Astrocyte (in vitro differentiated cells and primary cell): Measurements from ENCODE around the gene PRR30. TPM values are rescaled to one million over a fixed set of nuclear protein-coding genes. Genes with fewer than 3 reads are reported as not detected.
A peak's percentile ranks its signal among the peaks of the same experiment; 100 is the strongest.

Source experiments
- DNase-seq: peaks from one replicate; pipeline ENCODE4 v3.0.0-alpha.2; 2010; ENCODE audit warnings: low read depth
- FAIRE-seq: peaks from 2 replicates; lab custom pipeline; 2011; peaks lifted over from hg19 to GRCh38; lab: Jason Lieb, UNC
- H2AFZ ChIP-seq: 2 replicates; pipeline ENCODE4 v1.6.0; 2012; ENCODE audit warnings: low read depth, low read length, inconsistent platforms
- H3K27ac ChIP-seq: 2 replicates; pipeline ENCODE4 v1.5.1; 2011; ENCODE audit warnings: low read depth, low read length, inconsistent platforms
- H3K27me3 ChIP-seq: 2 replicates; pipeline ENCODE4 v1.6.0; 2011; ENCODE audit warnings: low read length, inconsistent platforms; ENCODE audit not compliant: insufficient read depth
- H3K36me3 ChIP-seq: 2 replicates; pipeline ENCODE4 v1.5.1; 2011; ENCODE audit warnings: low read length, inconsistent platforms; ENCODE audit not compliant: insufficient read depth
- H3K4me1 ChIP-seq: 2 replicates; pipeline ENCODE4 v1.5.1; 2011; ENCODE audit warnings: low read length, inconsistent platforms; ENCODE audit not compliant: insufficient read depth
- H3K4me2 ChIP-seq: 2 replicates; pipeline ENCODE4 v1.6.0; 2012; ENCODE audit warnings: low read length, inconsistent platforms
- H3K4me3 ChIP-seq: 2 replicates; pipeline ENCODE4 v1.5.1; 2011; ENCODE audit warnings: low read depth, mild to moderate bottlenecking, low read length, inconsistent platforms; ENCODE audit not compliant: insufficient read depth
- H3K79me2 ChIP-seq: 2 replicates; pipeline ENCODE4 v1.6.0; 2012; ENCODE audit warnings: mild to moderate bottlenecking, low read length, inconsistent platforms; ENCODE audit not compliant: insufficient read depth
- H3K9ac ChIP-seq: 2 replicates; pipeline ENCODE4 v1.6.0; 2012; ENCODE audit warnings: mild to moderate bottlenecking, low read length, inconsistent platforms
- H3K9me3 ChIP-seq: 2 replicates; pipeline ENCODE4 v1.5.1; 2012; ENCODE audit warnings: low read depth, mild to moderate bottlenecking, low read length, inconsistent platforms; ENCODE audit not compliant: insufficient read depth
- H4K20me1 ChIP-seq: 2 replicates; pipeline ENCODE4 v1.6.0; 2012; ENCODE audit warnings: low read length, inconsistent platforms; ENCODE audit not compliant: insufficient read depth
- H3K27ac Mint-ChIP-seq: one replicate; pipeline ENCODE4 v1.8.0; 2021; ENCODE audit warnings: mild to moderate bottlenecking, mixed read lengths; ENCODE audit not compliant: unreplicated experiment
- H3K27me3 Mint-ChIP-seq: one replicate; pipeline ENCODE4 v1.8.0; 2021; ENCODE audit warnings: low read depth, mixed read lengths; ENCODE audit not compliant: unreplicated experiment
- H3K36me3 Mint-ChIP-seq: one replicate; pipeline ENCODE4 v1.8.0; 2021; ENCODE audit warnings: low read depth, mixed read lengths; ENCODE audit not compliant: unreplicated experiment
- H3K4me1 Mint-ChIP-seq: one replicate; pipeline ENCODE4 v1.8.0; 2021; ENCODE audit warnings: low read depth, mixed read lengths; ENCODE audit not compliant: unreplicated experiment
- H3K4me3 Mint-ChIP-seq: one replicate; pipeline ENCODE4 v1.8.0; 2021; ENCODE audit warnings: mild to moderate bottlenecking, moderate library complexity, mixed read lengths; ENCODE audit not compliant: unreplicated experiment
- H3K9me3 Mint-ChIP-seq: one replicate; pipeline ENCODE4 v1.8.0; 2021; ENCODE audit warnings: mild to moderate bottlenecking, mixed read lengths; ENCODE audit not compliant: unreplicated experiment
- EZH2 ChIP-seq: IDR thresholded peaks from 2 replicates; pipeline ENCODE4 v1.6.1; 2012; ENCODE audit warnings: mild to moderate bottlenecking, low read length, inconsistent platforms; ENCODE audit not compliant: insufficient read depth
- total RNA-seq: library from RNA; stranded (reverse); gene quantifications from 2 replicates; pipeline ENCODE4 v1.2.1, GENCODE V29; 2021
- TF ChIP-seq, protein P1 (sequence below): IDR thresholded peaks from 2 replicates; pipeline ENCODE4 v1.5.1; 2011; ENCODE audit warnings: low read depth, mild to moderate bottlenecking, inconsistent platforms, low read length, moderate library complexity; ENCODE audit not compliant: insufficient read depth

PRR30 gene
- total RNA-seq, 1 donor from 2014 or later: not detected

DNA sequence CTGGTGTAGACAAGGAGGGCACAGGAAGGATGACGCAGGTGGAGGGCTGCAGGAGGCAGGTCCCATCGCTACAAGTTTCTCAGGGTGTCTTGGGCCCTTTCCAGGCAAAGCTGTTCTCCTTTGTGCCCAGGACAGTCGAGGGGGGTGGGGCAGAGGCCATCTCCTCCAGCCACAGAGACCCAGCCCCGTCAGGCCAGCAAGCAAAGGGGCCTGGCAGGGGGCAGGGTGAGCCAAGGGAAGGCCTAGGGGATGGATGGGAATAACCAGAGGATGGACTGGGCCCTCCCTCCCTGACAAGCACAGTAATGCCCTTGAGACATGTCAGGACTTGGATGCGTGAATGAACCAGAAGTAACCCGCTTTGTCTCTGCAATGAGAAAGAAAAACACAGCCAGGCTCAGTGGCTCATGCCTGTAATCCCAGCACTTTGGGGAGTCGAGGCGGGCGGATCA, 15.9 kb upstream of the PRR30 start:
- H2AFZ ChIP-seq: no peak overlapping the region
- no peak overlapping the region for H3K27ac ChIP-seq
- Mint-ChIP-seq H3K27ac (no peak overlapping the region), H3K9me3 (peaks cover 2% of the 10 kb centered on the region), H3K27me3 (peaks cover 15% of the 10 kb centered on the region), H3K4me3 (no peak overlapping the region), H3K4me1 (no peaks in the 10 kb centered on the region), H3K36me3 (no peaks in the 10 kb centered on the region)
- no peak overlapping the region for H3K4me3 ChIP-seq
- no peak for TF ChIP-seq EZH2
- TF ChIP-seq, protein P1, sequence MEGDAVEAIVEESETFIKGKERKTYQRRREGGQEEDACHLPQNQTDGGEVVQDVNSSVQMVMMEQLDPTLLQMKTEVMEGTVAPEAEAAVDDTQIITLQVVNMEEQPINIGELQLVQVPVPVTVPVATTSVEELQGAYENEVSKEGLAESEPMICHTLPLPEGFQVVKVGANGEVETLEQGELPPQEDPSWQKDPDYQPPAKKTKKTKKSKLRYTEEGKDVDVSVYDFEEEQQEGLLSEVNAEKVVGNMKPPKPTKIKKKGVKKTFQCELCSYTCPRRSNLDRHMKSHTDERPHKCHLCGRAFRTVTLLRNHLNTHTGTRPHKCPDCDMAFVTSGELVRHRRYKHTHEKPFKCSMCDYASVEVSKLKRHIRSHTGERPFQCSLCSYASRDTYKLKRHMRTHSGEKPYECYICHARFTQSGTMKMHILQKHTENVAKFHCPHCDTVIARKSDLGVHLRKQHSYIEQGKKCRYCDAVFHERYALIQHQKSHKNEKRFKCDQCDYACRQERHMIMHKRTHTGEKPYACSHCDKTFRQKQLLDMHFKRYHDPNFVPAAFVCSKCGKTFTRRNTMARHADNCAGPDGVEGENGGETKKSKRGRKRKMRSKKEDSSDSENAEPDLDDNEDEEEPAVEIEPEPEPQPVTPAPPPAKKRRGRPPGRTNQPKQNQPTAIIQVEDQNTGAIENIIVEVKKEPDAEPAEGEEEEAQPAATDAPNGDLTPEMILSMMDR: no peak
- H3K4me2 ChIP-seq: no peak overlapping the region
- FAIRE-seq: no peak
- H3K9ac ChIP-seq: no peak overlapping the region
- peaks cover 7% of the 10 kb centered on the region for H3K27me3 ChIP-seq
- no peaks in the 10 kb centered on the region for H3K79me2 ChIP-seq
- no peaks in the 10 kb centered on the region for H4K20me1 ChIP-seq
- H3K4me1 ChIP-seq: no peaks in the 10 kb centered on the region
- H3K9me3 ChIP-seq: no peaks in the 10 kb centered on the region
- H3K36me3 ChIP-seq: no peaks in the 10 kb centered on the region
- no peak for DNase-seq

GRCh38 chr2:27154488-27154887, 15.3 kb upstream of the PRR30 start:
- TF ChIP-seq, protein P1: no peak
- TF ChIP-seq EZH2: no peak
- peaks cover 10% of the 10 kb centered on the region for H3K27me3 ChIP-seq
- Mint-ChIP-seq H3K4me3 (no peak overlapping the region), H3K27ac (no peak overlapping the region), H3K4me1 (no peaks in the 10 kb centered on the region), H3K36me3 (no peaks in the 10 kb centered on the region), H3K27me3 (peaks cover 18% of the 10 kb centered on the region), H3K9me3 (peaks cover 2% of the 10 kb centered on the region)
- no peaks in the 10 kb centered on the region for H4K20me1 ChIP-seq
- no peak overlapping the region for H2AFZ ChIP-seq
- no peaks in the 10 kb centered on the region for H3K79me2 ChIP-seq
- no peak for DNase-seq
- FAIRE-seq: no peak
- H3K4me3 ChIP-seq: no peak overlapping the region
- no peak overlapping the region for H3K9ac ChIP-seq
- H3K27ac ChIP-seq: no peak overlapping the region
- H3K36me3 ChIP-seq: no peaks in the 10 kb centered on the region
- H3K4me1 ChIP-seq: no peaks in the 10 kb centered on the region
- H3K9me3 ChIP-seq: no peaks in the 10 kb centered on the region
- no peak overlapping the region for H3K4me2 ChIP-seq

DNA sequence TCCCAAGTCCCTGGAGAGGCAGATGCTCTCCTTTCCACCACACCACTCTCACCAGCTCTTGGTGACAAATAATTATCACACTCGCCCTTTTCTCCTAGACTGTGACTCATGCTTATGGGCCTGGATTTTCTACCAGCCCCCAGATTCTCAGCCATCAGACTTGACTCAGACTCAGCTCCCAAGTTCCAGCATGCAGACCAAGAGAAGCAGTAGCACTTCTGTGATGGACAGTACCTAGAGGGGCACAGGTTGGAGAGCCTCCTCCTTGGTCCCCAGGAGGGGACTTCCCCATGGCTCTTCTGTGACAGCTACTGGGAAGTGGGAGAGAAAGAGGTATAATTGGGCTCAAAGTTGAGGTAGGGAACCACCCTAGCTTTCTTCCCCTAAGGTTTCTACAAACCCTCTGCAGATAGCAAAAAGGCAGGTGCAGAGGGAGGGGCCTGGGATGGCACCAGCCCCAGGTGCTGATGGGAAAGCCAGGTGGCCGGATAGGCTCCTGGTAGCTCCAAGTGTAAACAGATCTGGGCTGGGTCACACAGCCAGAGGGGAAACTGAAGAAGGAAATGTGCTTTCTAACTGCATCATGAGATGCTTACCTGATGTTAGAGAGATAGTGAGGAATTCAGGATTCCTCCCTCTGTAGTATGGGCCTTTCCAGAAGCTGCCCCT, 13.7 kb upstream of the PRR30 start:
- Histone ChIP-seq H4K20me1 (no peaks in the 10 kb centered on the region), H3K4me2 (no peak overlapping the region), H3K9ac (no peak overlapping the region), H3K27me3 (peaks cover 10% of the 10 kb centered on the region), H3K36me3 (no peaks in the 10 kb centered on the region), H3K9me3 (no peaks in the 10 kb centered on the region), H3K27ac (no peak overlapping the region), H3K79me2 (no peaks in the 10 kb centered on the region), H3K4me1 (no peaks in the 10 kb centered on the region), H3K4me3 (no peak overlapping the region), H2AFZ (no peak overlapping the region)
- Mint-ChIP-seq H3K36me3 (no peaks in the 10 kb centered on the region), H3K27me3 (peaks cover 21% of the 10 kb centered on the region), H3K4me3 (peak overlapping the region; percentile 28), H3K27ac (no peak overlapping the region), H3K9me3 (peaks cover 2% of the 10 kb centered on the region), H3K4me1 (no peaks in the 10 kb centered on the region)
- DNase-seq: no peak
- TF ChIP-seq EZH2: no peak
- TF ChIP-seq, protein P1: no peak
- no peak for FAIRE-seq
